Subcutaneous abdominal adipose tissue (tissue), 5 donors: Measurements from ENCODE around the gene DGAT2.
A peak's percentile ranks its signal among the peaks of the same experiment; 100 is the strongest.
"Not testable (repeated sequence)": the region's sequence is repeated elsewhere in the genome, so short reads cannot be mapped to it uniquely, and the experiment has no call there.

Source experiments
- H3K27ac ChIP-seq: one replicate; pipeline ENCODE4 v1.7.0; 2013; ENCODE audit warnings: low read depth, mild to moderate bottlenecking, inconsistent platforms, low read length, moderate library complexity
- H3K27me3 ChIP-seq, 5 donors: one replicate each; pipeline ENCODE4 v1.7.0; 2013; ENCODE audit warnings: low read length in 5 of 5, inconsistent platforms in 1 of 5; ENCODE audit not compliant: control insufficient read depth in 5 of 5, insufficient read depth in 4 of 5
- H3K36me3 ChIP-seq, 5 donors: one replicate each; pipeline ENCODE4 v1.7.0; 2013; ENCODE audit warnings: low read length in 5 of 5; ENCODE audit not compliant: control insufficient read depth in 5 of 5, insufficient read depth in 5 of 5
- H3K4me1 ChIP-seq, 5 donors: one replicate each; pipeline ENCODE4 v1.7.0; 2013; ENCODE audit warnings: low read length in 5 of 5, mild to moderate bottlenecking in 3 of 5, moderate library complexity in 1 of 5; ENCODE audit not compliant: control insufficient read depth in 5 of 5, insufficient read depth in 5 of 5
- H3K4me3 ChIP-seq, 5 donors: one replicate each; pipeline ENCODE4 v1.7.0; 2013; ENCODE audit warnings: low read length in 5 of 5, low read depth in 1 of 5
- H3K9ac ChIP-seq, 5 donors: one replicate each; pipeline ENCODE4 v1.7.0; 2013; ENCODE audit warnings: low read length in 5 of 5, mild to moderate bottlenecking in 4 of 5, moderate library complexity in 3 of 5
- H3K9me3 ChIP-seq, 5 donors: one replicate each; pipeline ENCODE4 v1.7.0; 2013; ENCODE audit warnings: low read length in 5 of 5; ENCODE audit not compliant: control insufficient read depth in 5 of 5
- donor health status: healthy.
- donor health status: healthy.
- donor health status: healthy.
- donor health status: healthy.
- donor health status: healthy.

The DGAT2 gene

DNA sequence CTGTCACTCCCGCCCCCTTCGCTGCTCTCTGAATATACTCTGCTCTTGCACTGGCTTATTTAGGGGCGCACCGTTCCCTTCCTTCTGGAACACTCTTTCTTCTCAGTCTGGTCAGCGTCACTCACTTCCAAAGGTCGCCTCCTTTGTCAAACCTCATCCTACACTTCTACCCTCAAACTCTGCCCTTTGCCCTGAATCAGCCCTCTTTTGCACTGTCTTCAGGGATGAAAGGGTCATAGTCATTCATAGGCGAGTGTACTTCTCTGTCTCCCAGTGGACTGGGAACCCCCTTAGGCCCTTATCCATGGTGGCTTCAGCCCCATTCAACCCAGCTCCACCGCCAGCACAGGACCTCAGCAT lies 35.5 kb upstream of the DGAT2 start:
- Histone ChIP-seq H3K9ac (no peak overlapping the region), H3K36me3 (no peaks in the 10 kb centered on the region), H3K4me1 (peaks cover 4 to 60% (median 42%) of the 10 kb centered on the region in 5 donors), H3K27me3 (no peaks in the 10 kb centered on the region), H3K27ac (peak overlapping the region; percentile 74), H3K4me3 (no peak overlapping the region), H3K9me3 (no peaks in the 10 kb centered on the region)

DNA sequence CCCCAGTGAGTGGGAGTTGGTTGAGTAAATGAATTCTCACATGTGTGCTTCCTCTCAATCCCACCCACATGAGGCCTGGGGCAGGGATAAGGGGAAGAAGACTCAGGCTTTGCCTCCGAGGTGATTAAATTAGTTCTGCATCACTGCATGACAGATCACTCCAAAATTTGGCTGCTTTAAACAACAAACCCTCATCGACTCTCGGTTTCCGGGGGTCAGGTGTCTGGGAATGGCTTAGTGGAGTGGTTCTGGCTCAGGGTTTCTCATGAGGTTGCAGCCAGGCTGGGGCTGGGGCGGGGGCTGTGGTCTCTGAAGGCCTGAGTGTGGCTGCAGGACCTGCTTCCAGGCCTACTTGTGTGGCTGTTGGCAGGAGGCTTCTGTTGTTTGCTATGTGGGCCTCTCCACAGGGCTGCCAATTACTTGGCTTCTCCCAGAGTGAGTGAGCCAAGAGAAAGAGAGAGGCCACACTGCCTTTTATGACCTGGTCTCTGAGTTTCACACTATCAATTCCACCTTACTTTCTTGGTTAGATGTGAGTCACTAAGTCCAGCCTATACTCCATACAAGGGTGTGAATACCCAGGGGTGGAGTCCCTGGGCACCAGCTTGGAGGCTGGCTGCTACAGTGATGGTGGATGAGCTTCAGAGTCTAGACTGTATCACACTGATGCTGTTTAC lies 35.0 kb upstream of the DGAT2 start:
- Histone ChIP-seq H3K4me3 (no peak overlapping the region), H3K36me3 (no peaks in the 10 kb centered on the region), H3K27me3 (no peaks in the 10 kb centered on the region), H3K27ac (peak overlapping the region; percentile 74), H3K4me1 (peaks cover 4 to 56% (median 38%) of the 10 kb centered on the region in 5 donors), H3K9ac (peak overlapping the region in 1 of 5 donors; percentile 20), H3K9me3 (no peaks in the 10 kb centered on the region)

DNA sequence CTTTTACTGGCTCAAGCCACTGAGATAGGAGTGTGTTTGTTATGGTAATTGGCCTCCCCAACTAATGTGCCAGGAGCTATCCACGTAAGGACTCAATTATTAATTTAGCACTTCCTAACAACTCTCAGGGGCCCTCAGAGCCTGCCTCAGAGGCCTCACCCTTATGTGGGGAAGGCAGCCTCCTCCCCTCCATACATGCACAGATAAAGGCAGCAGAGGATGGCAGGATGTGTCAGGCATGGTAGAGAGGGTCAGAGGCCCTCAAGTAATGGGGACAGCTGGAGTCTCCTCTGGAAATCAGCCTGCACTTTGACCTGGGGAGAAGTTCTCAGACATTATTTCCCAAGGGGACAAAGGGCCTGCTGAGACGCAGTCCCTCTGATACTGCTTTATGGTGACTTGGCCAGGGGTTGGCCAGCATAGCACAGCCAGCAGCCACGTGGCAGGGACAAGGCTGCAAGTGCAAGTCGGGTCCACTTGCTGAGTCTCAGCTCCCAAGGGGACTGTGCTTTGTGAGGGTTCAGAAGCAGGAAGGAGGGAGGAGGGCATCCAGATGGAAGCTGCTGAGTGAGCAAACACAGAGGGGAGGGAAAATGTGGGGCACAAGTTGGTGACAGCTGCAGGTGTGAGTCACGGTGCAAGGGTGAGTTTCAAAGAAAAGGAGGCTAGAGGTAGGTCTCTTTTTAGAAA lies 33.9 kb upstream of the DGAT2 start:
- Histone ChIP-seq H3K4me3 (no peak overlapping the region), H3K27ac (peak overlapping the region; percentile 74), H3K9me3 (no peaks in the 10 kb centered on the region), H3K4me1 (peaks cover 4 to 50% (median 36%) of the 10 kb centered on the region in 5 donors), H3K36me3 (no peaks in the 10 kb centered on the region), H3K27me3 (no peaks in the 10 kb centered on the region), H3K9ac (no peak overlapping the region)

- Histone ChIP-seq H3K4me1 (peaks cover 4 to 50% (median 36%) of the 10 kb centered on the region in 5 donors), H3K9me3 (no peaks in the 10 kb centered on the region), H3K9ac (peak overlapping the region in 2 of 5 donors; percentile 2 to 10), H3K36me3 (no peaks in the 10 kb centered on the region), H3K27me3 (no peaks in the 10 kb centered on the region), H3K4me3 (no peak overlapping the region), H3K27ac (peak overlapping the region; percentile 74)
Observed at GRCh38 chr11:75735181-75735845, 33.3 kb upstream of the DGAT2 start.

DNA sequence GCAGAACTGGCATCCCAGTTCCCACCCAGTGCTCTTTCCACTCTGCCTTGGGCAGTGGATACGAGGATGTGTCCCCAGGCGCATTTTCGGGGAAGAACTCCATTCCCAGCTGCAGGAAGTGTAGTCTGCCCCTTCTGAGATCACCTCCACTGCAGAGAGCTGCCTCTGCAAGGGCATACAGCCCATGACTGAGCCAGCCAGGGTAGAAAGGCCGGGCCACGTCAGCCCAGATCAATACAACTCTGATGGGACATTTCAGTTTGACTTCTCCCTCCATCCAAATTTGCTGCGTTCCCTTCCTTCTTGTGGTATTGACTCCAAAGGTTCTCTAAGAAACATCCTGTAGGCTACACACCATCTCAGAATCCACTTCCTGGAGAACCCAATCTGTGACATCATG lies 31.3 kb upstream of the DGAT2 start:
- H3K4me1 ChIP-seq, result peaks cover 4 to 44% (median 30%) of the 10 kb centered on the region in 5 donors
- no peaks in the 10 kb centered on the region for H3K9me3 ChIP-seq
- H3K27me3 ChIP-seq, result no peaks in the 10 kb centered on the region
- H3K4me3 ChIP-seq, result no peak overlapping the region
- no peak overlapping the region for H3K9ac ChIP-seq
- H3K27ac ChIP-seq, result peak overlapping the region; percentile 74
- H3K36me3 ChIP-seq, result no peaks in the 10 kb centered on the region

DNA sequence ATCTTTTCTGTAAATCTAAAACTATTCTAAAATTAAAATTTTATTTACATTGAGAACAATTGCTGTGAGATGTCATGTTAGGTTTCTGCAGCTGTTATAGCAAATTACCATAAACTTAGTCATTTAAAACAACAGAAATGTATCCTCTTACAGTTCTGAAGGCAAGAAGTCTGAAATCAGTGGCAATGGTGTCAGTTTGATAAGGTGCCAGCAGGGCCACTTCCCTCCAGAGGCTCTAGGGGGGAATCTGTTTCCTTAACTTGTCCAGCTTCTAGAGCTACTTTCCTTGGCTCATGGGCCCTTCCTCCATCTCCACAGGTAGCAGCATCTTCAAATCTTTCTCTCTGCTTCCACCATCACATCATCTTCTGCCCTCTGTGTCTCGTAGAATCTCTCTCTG lies 27.9 kb upstream of the DGAT2 start:
- peaks cover 0 to 36% (median 30%) of the 10 kb centered on the region in 5 donors for H3K4me1 ChIP-seq
- no peak overlapping the region for H3K27ac ChIP-seq
- H3K4me3 ChIP-seq, result no peak overlapping the region
- no peak overlapping the region for H3K9ac ChIP-seq
- no peaks in the 10 kb centered on the region for H3K36me3 ChIP-seq
- no peaks in the 10 kb centered on the region for H3K9me3 ChIP-seq
- H3K27me3 ChIP-seq, result peaks cover 0 to 4% (median 0%) of the 10 kb centered on the region in 5 donors

GRCh38 chr11:75743159-75743558 lies 25.4 kb upstream of the DGAT2 start:
- H3K9me3 ChIP-seq, H3K4me3 ChIP-seq, H3K9ac ChIP-seq, H3K36me3 ChIP-seq, H3K27me3 ChIP-seq: not testable (repeated sequence)
- Histone ChIP-seq H3K4me1 (peaks cover 0 to 25% (median 23%) of the 10 kb centered on the region in 5 donors), H3K27ac (peak overlapping the region; percentile 93)

DNA sequence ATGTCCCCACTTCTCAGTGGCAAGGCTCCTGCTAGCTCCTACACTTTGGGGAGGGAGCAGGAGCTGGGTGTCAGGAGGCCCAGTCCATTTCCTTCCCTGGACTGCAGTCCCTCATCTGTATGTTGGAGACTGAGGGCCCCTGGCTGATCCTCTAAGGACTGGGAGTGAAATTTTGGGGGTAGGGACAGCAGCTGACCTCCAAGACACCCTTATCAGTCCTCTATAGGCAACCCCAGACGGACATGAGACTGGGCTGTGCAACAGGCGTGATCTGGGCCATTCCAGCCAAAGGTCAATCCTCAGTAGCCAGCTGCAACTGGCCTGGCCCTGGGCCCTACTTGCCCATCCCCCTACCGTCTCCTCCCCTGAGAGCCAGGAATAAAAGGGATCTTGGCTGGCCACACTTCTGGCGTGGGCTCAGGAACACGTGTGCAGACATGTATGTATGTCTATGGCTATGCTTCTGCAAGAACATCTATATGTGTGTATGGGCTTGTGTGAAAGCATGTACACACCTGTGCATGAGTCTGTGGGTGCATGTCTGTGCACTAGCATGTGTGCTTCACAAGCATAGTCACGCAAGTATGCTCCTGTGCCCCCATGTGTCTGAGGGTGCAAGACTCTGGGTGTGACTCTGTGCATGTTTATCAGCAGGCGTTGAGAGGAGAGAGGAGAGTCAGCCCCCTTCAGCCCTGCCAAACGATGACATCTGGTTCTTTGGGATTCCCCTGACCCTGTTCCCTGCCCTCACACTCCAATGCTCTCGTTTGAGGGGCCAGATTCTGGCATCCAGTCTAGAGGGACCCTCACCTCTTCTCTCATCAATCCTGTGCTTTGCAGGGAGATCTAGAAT lies 24.6 kb upstream of the DGAT2 start:
- H3K9ac ChIP-seq, result no peak overlapping the region
- no peak overlapping the region for H3K4me3 ChIP-seq
- peaks cover 0 to 25% (median 23%) of the 10 kb centered on the region in 5 donors for H3K4me1 ChIP-seq
- peak overlapping the region; percentile 93 for H3K27ac ChIP-seq
- peaks cover 0 to 4% (median 0%) of the 10 kb centered on the region in 5 donors for H3K27me3 ChIP-seq
- H3K36me3 ChIP-seq, result no peaks in the 10 kb centered on the region
- no peaks in the 10 kb centered on the region for H3K9me3 ChIP-seq

- Histone ChIP-seq H3K27ac (peak overlapping the region; percentile 93), H3K36me3 (no peaks in the 10 kb centered on the region), H3K27me3 (peaks cover 0 to 4% (median 0%) of the 10 kb centered on the region in 5 donors), H3K4me1 (peaks cover 0 to 25% (median 23%) of the 10 kb centered on the region in 5 donors), H3K9me3 (no peaks in the 10 kb centered on the region), H3K4me3 (no peak overlapping the region), H3K9ac (no peak overlapping the region)
Observed at GRCh38 chr11:75745807-75746206, 22.8 kb upstream of the DGAT2 start.
